Panc1 (cell line): ENCODE results near the gene ZNRF4. TPM values are rescaled to one million over a fixed set of nuclear protein-coding genes. Genes with fewer than 3 reads are reported as not detected.

Source experiments
- ATAC-seq: fragments of 200-7000 bp; cut with Tn5 transposase; 2 replicates; pipeline ENCODE4 v1.9.1; 2020; ENCODE audit warnings: mild to moderate bottlenecking, moderate library complexity
- BruUV-seq: library from RNA; stranded (reverse); fragments of 400-500 nt; replicated peaks from 2 replicates; lab custom pipeline; 2021; lab: Mats Ljungman, UMichigan
- CTCF ChIA-PET: fragments of 300-600 bp; sonication (Branson Sonifier 250); formaldehyde crosslinking; loops from one replicate; lab custom pipeline; 2022; ENCODE audit warnings: antibody characterized with exemption; lab: Charles Lee
- POLR2A ChIA-PET: fragments of 300-600 bp; sonication (Branson Sonifier 250); formaldehyde crosslinking; loops from one replicate; lab custom pipeline; 2022; ENCODE audit warnings: antibody characterized with exemption; lab: Charles Lee
- DNase-seq: peaks from one replicate; pipeline ENCODE4 v3.0.0-alpha.2; 2010; ENCODE audit warnings: low read depth, low spot score
- H3K27ac ChIP-seq: 2 replicates; pipeline ENCODE4 v1.5.1; 2011; ENCODE audit warnings: mild to moderate bottlenecking, low read length, inconsistent platforms
- H3K27me3 ChIP-seq: fragments of 200-500 bp; sonication (Bioruptor generic); 2 replicates; pipeline ENCODE4 v1.6.0; 2014; ENCODE audit warnings: low read length, inconsistent platforms; ENCODE audit not compliant: control insufficient read depth, insufficient read depth
- H3K36me3 ChIP-seq: fragments of 200-500 bp; sonication (Bioruptor generic); 2 replicates; pipeline ENCODE4 v1.5.1; 2014; ENCODE audit warnings: inconsistent platforms, mild to moderate bottlenecking, low read length, moderate library complexity; ENCODE audit not compliant: control insufficient read depth, insufficient read depth
- H3K4me1 ChIP-seq: 2 replicates; pipeline ENCODE4 v1.5.1; 2011; ENCODE audit warnings: inconsistent platforms, mild to moderate bottlenecking, low read length, moderate library complexity; ENCODE audit not compliant: control insufficient read depth, insufficient read depth
- H3K4me3 ChIP-seq, 2 experiments: 2 replicates each; pipeline ENCODE4 v1.5.1; 2011 to 2012; ENCODE audit warnings: low read depth in 2 of 2, low read length in 2 of 2, mild to moderate bottlenecking in 2 of 2, inconsistent platforms in 1 of 2, moderate library complexity in 1 of 2
- H3K9me3 ChIP-seq: fragments of 200-500 bp; sonication (Bioruptor generic); 2 replicates; pipeline ENCODE4 v1.5.1; 2014; ENCODE audit warnings: low read depth, mild to moderate bottlenecking, inconsistent platforms, low read length, moderate library complexity; ENCODE audit not compliant: control insufficient read depth, insufficient read depth
- POLR2AphosphoS5 ChIP-seq: IDR thresholded peaks from 2 replicates; pipeline ENCODE4 v1.6.1; 2012; ENCODE audit warnings: mild to moderate bottlenecking, low read depth, low read length, moderate library complexity
- SIN3A ChIP-seq: IDR thresholded peaks from 2 replicates; pipeline ENCODE4 v1.6.1; 2012; ENCODE audit warnings: low read depth, mild to moderate bottlenecking, low read length, moderate library complexity, borderline replicate concordance; ENCODE audit not compliant: insufficient read depth
- TCF7L2 ChIP-seq: IDR thresholded peaks from 2 replicates; pipeline ENCODE4 v1.6.1; 2011; ENCODE audit warnings: mild to moderate bottlenecking, low read depth, low read length, inconsistent platforms
- in situ Hi-C: cut with HindIII; loops from 2 replicates; pipeline ENCODE4 v1.10.0; 2016; ENCODE audit warnings: low sequenced_read_pairs, low pct_unique_long_range_greater_than_20kb
- intact Hi-C: fragments of 100-400 bp; cut with micrococcal nuclease; formaldehyde crosslinking; loops from one replicate; pipeline ENCODE4 v1.10.0; 2022; ENCODE audit not compliant: unreplicated experiment
- total RNA-seq: library from RNA; stranded (reverse); gene quantifications from one replicate; pipeline ENCODE4 v1.2.1, GENCODE V29; 2021; ENCODE audit not compliant: unreplicated experiment
- TF ChIP-seq, protein P1 (sequence below): fragments of 450-650 bp; IDR thresholded peaks from 2 replicates; pipeline ENCODE4 v1.5.1; 2017; ENCODE audit warnings: mild to moderate bottlenecking
- TF ChIP-seq, protein P2 (sequence below), 2 experiments: IDR thresholded peaks; 2 replicates each; pipeline ENCODE4 v1.6.1; 2011 to 2012; ENCODE audit warnings: low read depth in 2 of 2, control low read depth in 1 of 2, low read length in 1 of 2, mild to moderate bottlenecking in 1 of 2, moderate library complexity in 1 of 2; ENCODE audit not compliant: insufficient read depth in 1 of 2

The ZNRF4 gene
- total RNA-seq, 1 experiment from 2014 or later = not detected

DNA sequence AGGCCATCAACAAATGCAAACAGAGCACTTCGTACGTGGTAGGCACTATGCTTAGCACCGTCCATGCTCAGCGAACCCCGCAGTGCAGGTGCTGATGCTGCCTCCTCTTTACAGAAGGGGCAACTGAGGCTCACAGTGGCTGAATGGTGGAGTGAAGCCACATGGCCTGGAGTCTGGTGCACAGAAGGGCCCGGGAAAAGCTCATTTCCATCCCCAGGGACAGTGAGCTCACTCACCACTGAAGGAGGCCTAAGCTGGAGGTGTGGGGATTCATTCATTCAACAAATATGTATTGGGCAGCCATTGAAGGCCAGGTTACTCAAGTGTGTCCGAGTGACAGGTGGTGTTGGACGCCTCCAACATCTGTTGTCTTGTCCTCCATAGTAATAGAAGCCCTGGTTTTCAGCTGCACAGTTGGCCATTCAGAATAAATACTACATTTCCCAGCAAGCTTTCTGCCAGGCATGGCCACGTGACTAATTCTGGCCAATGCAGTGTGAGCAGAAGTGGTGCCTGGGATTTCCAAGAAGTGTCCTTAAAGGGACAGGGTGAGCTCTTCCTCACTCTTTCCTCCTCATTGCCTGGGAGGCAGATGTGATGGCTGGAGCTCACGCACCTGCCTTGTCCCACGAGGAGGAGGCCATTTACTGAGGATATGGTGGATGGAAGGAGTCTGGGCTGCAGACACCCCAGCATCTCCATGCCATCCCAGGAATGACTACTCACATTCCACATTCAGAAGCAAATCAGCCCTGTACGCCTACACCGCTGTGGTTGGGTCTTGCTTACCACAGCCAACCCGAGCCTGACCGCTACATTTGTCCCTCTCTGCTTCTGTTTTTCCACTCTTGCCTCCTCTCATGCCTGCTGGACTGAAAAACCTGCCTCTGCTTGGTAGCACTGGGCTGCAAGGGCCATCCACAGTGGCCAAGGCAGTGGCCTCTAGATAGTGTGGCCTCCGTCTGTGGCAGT, 2.3 kb upstream of the ZNRF4 start:
- in situ Hi-C loops = no loop called here
- DNase-seq (no peak), ATAC-seq (peak; percentile 70)
- ChIA-PET CTCF (no interaction called here), POLR2A (no interaction called here)
- Histone ChIP-seq H3K27ac (no peak overlapping the region), H3K27me3 (no peaks in the 10 kb centered on the region), H3K36me3 (no peaks in the 10 kb centered on the region), H3K9me3 (no peaks in the 10 kb centered on the region), H3K4me3 (no peak overlapping the region), H3K4me1 (no peaks in the 10 kb centered on the region)
- intact Hi-C loops = no loop called here
- TF ChIP-seq, protein P1, sequence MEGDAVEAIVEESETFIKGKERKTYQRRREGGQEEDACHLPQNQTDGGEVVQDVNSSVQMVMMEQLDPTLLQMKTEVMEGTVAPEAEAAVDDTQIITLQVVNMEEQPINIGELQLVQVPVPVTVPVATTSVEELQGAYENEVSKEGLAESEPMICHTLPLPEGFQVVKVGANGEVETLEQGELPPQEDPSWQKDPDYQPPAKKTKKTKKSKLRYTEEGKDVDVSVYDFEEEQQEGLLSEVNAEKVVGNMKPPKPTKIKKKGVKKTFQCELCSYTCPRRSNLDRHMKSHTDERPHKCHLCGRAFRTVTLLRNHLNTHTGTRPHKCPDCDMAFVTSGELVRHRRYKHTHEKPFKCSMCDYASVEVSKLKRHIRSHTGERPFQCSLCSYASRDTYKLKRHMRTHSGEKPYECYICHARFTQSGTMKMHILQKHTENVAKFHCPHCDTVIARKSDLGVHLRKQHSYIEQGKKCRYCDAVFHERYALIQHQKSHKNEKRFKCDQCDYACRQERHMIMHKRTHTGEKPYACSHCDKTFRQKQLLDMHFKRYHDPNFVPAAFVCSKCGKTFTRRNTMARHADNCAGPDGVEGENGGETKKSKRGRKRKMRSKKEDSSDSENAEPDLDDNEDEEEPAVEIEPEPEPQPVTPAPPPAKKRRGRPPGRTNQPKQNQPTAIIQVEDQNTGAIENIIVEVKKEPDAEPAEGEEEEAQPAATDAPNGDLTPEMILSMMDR = no peak
- TF ChIP-seq, protein P2, sequence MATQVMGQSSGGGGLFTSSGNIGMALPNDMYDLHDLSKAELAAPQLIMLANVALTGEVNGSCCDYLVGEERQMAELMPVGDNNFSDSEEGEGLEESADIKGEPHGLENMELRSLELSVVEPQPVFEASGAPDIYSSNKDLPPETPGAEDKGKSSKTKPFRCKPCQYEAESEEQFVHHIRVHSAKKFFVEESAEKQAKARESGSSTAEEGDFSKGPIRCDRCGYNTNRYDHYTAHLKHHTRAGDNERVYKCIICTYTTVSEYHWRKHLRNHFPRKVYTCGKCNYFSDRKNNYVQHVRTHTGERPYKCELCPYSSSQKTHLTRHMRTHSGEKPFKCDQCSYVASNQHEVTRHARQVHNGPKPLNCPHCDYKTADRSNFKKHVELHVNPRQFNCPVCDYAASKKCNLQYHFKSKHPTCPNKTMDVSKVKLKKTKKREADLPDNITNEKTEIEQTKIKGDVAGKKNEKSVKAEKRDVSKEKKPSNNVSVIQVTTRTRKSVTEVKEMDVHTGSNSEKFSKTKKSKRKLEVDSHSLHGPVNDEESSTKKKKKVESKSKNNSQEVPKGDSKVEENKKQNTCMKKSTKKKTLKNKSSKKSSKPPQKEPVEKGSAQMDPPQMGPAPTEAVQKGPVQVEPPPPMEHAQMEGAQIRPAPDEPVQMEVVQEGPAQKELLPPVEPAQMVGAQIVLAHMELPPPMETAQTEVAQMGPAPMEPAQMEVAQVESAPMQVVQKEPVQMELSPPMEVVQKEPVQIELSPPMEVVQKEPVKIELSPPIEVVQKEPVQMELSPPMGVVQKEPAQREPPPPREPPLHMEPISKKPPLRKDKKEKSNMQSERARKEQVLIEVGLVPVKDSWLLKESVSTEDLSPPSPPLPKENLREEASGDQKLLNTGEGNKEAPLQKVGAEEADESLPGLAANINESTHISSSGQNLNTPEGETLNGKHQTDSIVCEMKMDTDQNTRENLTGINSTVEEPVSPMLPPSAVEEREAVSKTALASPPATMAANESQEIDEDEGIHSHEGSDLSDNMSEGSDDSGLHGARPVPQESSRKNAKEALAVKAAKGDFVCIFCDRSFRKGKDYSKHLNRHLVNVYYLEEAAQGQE (IDR thresholded peaks at IDR 0.05; ENCODE audit: insufficient read depth in 1 of 2, low read depth in 2 of 2, low read length in 1 of 2) = no peak
- TF ChIP-seq SIN3A (no peak), POLR2AphosphoS5 (no peak), TCF7L2 (no peak)
- no TSS peak for BruUV-seq

DNA sequence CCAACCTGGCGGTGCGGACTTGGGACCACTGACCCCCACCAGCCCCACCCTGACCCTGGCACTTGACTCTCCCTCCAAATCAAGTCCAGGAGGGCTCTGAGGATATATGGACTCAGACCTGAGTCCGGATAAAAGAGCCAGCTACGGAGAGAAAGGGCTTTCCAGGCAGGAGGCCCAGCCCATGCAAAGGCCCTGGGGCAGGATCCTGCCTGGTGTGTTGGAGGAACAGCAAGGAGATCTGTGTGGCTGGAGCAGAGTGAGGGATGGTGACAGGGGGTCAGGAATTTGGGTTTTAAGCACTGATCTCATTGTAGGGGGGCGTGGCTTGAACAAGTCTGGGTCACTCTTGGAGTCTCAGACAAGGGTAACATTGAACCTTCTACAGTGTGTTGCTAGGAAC, 474 bp upstream of the ZNRF4 start:
- Histone ChIP-seq H3K4me1 (no peaks in the 10 kb centered on the region), H3K9me3 (no peaks in the 10 kb centered on the region), H3K27ac (no peak overlapping the region), H3K27me3 (no peaks in the 10 kb centered on the region), H3K36me3 (no peaks in the 10 kb centered on the region), H3K4me3 (no peak overlapping the region)
- CTCF ChIA-PET = no interaction called here
- BruUV-seq = no TSS peak
- intact Hi-C loops (no loop called here), in situ Hi-C loops (no loop called here)
- ATAC-seq (no peak), DNase-seq (no peak)
- TF ChIP-seq, protein P1 = no peak
- TF ChIP-seq TCF7L2 (no peak), POLR2AphosphoS5 (no peak), SIN3A (no peak)
- TF ChIP-seq, protein P2 (IDR thresholded peaks at IDR 0.05; ENCODE audit: insufficient read depth in 1 of 2, low read depth in 2 of 2, low read length in 1 of 2) = no peak
- POLR2A ChIA-PET = no interaction called here
